Body of pancreas (tissue), 4 donors: ENCODE results near the gene MAN1A2.
A peak's percentile ranks its signal among the peaks of the same experiment; 100 is the strongest.

Experiments used
- CTCF ChIP-seq, 7 experiments: fragments of 450-650 bp in 4 of 7; fragments of 200-600 bp in 3 of 7; sonication (generic) in 3 of 7; IDR thresholded peaks; one replicate each; pipeline ENCODE4 v1.5.1; 2016 to 2019; ENCODE audit warnings: antibody characterized with exemption in 7 of 7
- POLR2A ChIP-seq, 3 donors: fragments of 450-650 bp; IDR thresholded peaks; one replicate each; pipeline ENCODE4 v1.6.1; 2016; ENCODE audit warnings: antibody characterized with exemption in 3 of 3, mild to moderate bottlenecking in 2 of 3

- TF ChIP-seq CTCF (IDR thresholded peaks at IDR 0.05) (no peak), POLR2A (IDR thresholded peaks at IDR 0.05) (peak in 2 of 3 donors; percentile 23 to 27)
Observed at GRCh38 chr1:117368116-117369108, 1.2 kb downstream of the MAN1A2 start.
